ENCODE data around the gene COL11A1. TPM values are rescaled to one million over a fixed set of nuclear protein-coding genes. Genes with fewer than 3 reads are reported as not detected.

Gene COL11A1
- total RNA-seq, 1 experiment from 2014 or later: 0.05 TPM

DNA sequence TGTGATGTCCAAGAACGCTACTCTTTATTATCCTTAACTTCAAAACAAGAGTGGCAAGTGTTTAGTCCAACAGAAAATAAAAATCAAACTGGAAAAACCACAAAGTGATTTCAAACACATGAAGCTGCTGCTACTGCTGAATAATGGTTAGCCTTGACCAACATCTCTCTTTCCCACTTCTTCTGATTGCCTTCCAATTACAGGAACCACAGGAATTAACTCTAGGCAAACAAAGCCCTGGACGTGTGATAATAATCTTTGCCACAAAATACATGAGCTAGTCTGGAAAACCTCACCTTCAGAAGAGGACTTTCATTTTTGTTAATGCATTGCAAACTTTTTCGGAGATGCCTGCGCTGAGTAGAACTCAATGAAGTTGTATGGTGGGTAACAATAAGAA is 48.6 kb upstream of the COL11A1 start:
- Histone ChIP-seq H3K4me2 (ENCODE audit: low read length) (no peak overlapping the region), H3K4me3 (replicated peaks in 1 of 2; ENCODE audit: low read depth in 1 of 2, low read length in 2 of 2) (no peak overlapping the region), H3K9me2 (ENCODE audit: insufficient read depth) (no peaks in the 10 kb centered on the region), H2AFZ (ENCODE audit: low read depth, low read length, poor library complexity, severe bottlenecking) (no peak overlapping the region), H3K4me1 (ENCODE audit: control insufficient read depth in 1 of 2, insufficient read depth in 2 of 2, low read length in 2 of 2) (no peaks in the 10 kb centered on the region), H3K27ac (ENCODE audit: low read depth, low read length) (no peak overlapping the region), H3K27me3 (ENCODE audit: insufficient read depth, low read length) (no peaks in the 10 kb centered on the region), H3K9me3 (ENCODE audit: control insufficient read depth in 1 of 2, insufficient read depth in 1 of 2, low read depth in 1 of 2, low read length in 2 of 2) (no peaks in the 10 kb centered on the region), H4K20me1 (ENCODE audit: insufficient read depth) (no peaks in the 10 kb centered on the region), H3K79me2 (ENCODE audit: insufficient read depth, low read length) (no peaks in the 10 kb centered on the region), H3K9ac (ENCODE audit: low read length) (no peak overlapping the region), H3K36me3 (ENCODE audit: control insufficient read depth in 1 of 2, insufficient read depth in 2 of 2, low read length in 2 of 2) (no peaks in the 10 kb centered on the region)
- no TSS peak for BruUV-seq (replicated peaks)
- ATAC-seq (no peak), DNase-seq (ENCODE audit: low read depth, low spot score) (no peak)
- intact Hi-C loops (cut with micrococcal nuclease): no loop called here
- ChIA-PET RAD21 (ENCODE audit: low non-redundant PET in 1 of 2, low total read pairs in 2 of 2, uncharacterized antibody in 2 of 2, unreplicated experiment in 2 of 2) (no interaction called here), POLR2A (no interaction called here), CTCF (no interaction called here)
- TF ChIP-seq EZH2 (IDR thresholded peaks at IDR 0.05) (no peak), EZH2phosphoT487 (IDR thresholded peaks at IDR 0.05; ENCODE audit: borderline replicate concordance) (no peak), SIN3A (IDR thresholded peaks at IDR 0.05; ENCODE audit: low read depth) (no peak), ELF1 (IDR thresholded peaks at IDR 0.05; ENCODE audit: borderline replicate concordance, low read depth) (no peak), POLR2A (IDR thresholded peaks at IDR 0.05; ENCODE audit: borderline replicate concordance, extremely low read depth, insufficient read depth, insufficient read length) (no peak), SP1 (IDR thresholded peaks at IDR 0.05; ENCODE audit: low read depth) (no peak), ZBTB33 (IDR thresholded peaks at IDR 0.05; ENCODE audit: extremely low read depth, insufficient replicate concordance, low read length) (no peak), RAD21 (IDR thresholded peaks at IDR 0.05; ENCODE audit: low read depth) (no peak), FOSL1 (IDR thresholded peaks at IDR 0.05; ENCODE audit: low read depth) (no peak), POLR2AphosphoS5 (IDR thresholded peaks at IDR 0.05; ENCODE audit: low read depth, low read length) (no peak), TCF7L2 (IDR thresholded peaks at IDR 0.05; ENCODE audit: borderline replicate concordance, extremely low read depth, insufficient read depth, insufficient read length) (no peak), JUND (IDR thresholded peaks at IDR 0.05) (no peak), EGR1 (IDR thresholded peaks at IDR 0.05; ENCODE audit: low read depth) (no peak)
- TF ChIP-seq, protein P1, sequence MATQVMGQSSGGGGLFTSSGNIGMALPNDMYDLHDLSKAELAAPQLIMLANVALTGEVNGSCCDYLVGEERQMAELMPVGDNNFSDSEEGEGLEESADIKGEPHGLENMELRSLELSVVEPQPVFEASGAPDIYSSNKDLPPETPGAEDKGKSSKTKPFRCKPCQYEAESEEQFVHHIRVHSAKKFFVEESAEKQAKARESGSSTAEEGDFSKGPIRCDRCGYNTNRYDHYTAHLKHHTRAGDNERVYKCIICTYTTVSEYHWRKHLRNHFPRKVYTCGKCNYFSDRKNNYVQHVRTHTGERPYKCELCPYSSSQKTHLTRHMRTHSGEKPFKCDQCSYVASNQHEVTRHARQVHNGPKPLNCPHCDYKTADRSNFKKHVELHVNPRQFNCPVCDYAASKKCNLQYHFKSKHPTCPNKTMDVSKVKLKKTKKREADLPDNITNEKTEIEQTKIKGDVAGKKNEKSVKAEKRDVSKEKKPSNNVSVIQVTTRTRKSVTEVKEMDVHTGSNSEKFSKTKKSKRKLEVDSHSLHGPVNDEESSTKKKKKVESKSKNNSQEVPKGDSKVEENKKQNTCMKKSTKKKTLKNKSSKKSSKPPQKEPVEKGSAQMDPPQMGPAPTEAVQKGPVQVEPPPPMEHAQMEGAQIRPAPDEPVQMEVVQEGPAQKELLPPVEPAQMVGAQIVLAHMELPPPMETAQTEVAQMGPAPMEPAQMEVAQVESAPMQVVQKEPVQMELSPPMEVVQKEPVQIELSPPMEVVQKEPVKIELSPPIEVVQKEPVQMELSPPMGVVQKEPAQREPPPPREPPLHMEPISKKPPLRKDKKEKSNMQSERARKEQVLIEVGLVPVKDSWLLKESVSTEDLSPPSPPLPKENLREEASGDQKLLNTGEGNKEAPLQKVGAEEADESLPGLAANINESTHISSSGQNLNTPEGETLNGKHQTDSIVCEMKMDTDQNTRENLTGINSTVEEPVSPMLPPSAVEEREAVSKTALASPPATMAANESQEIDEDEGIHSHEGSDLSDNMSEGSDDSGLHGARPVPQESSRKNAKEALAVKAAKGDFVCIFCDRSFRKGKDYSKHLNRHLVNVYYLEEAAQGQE (IDR thresholded peaks at IDR 0.05; ENCODE audit: low read depth): no peak
